ENCODE results near the gene SLC7A6.

- TF ChIP-seq CTCF (IDR thresholded peaks at IDR 0.05): no peak
- TF ChIP-seq POLR2A (IDR thresholded peaks at IDR 0.05): no peak
Measured at GRCh38 chr16:68235108-68235886, 29.0 kb upstream of the SLC7A6 start.

All from uterus (tissue), 2 donors.